SH-SY5Y (cell line): Measurements from ENCODE around the gene EIF2S1.

Experiments
- GATA2 ChIP-seq: IDR thresholded peaks from 2 replicates; pipeline ENCODE4 v1.6.1; 2011; ENCODE audit warnings: mild to moderate bottlenecking, low read depth, low read length
- GATA3 ChIP-seq: IDR thresholded peaks from 2 replicates; pipeline ENCODE4 v1.6.1; 2011; ENCODE audit warnings: low read depth, mild to moderate bottlenecking, low read length, moderate library complexity

DNA sequence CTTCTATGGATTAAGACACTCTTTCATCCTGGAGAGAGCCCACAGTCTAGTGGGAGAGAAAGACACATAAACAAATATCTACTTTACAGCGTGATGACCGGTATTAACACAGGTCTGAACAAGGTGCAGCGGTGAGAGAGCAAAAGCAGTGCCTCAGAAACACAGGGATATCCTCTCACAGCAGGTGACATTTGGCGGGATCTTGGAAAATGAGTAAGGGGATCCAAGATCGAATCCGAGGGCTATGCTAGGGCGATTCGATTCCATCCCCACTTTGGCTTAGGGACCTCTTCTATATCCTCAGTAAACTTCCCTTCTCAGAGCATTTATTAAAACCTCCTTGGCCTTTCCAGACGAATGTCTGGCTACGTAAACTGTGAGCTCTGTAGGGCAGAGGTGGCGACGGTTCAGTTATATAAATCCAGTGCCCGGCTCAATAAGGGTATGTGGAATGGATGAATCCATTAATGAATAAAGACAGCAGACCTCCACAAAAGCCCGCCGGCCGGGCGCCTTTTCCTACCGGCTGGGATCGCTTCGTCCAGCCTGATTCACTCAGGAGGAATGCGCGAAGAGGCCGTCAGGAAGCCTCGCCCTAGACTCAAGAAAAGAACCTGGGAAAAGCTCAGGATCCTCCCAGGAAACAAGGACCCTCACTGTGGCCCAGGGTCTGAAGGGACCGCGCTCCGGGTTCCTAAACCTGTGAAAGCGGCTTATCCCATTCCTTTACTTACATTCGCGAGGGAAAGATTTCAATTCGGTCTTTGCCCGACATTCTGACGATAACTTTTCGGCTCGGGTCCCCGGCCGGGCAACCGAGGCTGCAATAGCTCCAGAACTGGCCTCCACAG, 979 bp upstream of the EIF2S1 start:
- TF ChIP-seq GATA2 (no peak), GATA3 (no peak)
